Prostate gland (tissue), 2 donors: ENCODE measurements around the gene SEMA5A.

Experiments used
- CTCF ChIP-seq, 4 experiments: fragments of 200-600 bp in 2 of 4; fragments of 450-650 bp in 2 of 4; sonication (generic) in 2 of 4; IDR thresholded peaks; 1 replicate in 3 of 4; 2 replicates in 1 of 4; pipeline ENCODE4 v1.5.1; 2016 to 2019; ENCODE audit warnings: antibody characterized with exemption in 4 of 4, mild to moderate bottlenecking in 2 of 4, moderate library complexity in 2 of 4
- POLR2A ChIP-seq: fragments of 450-650 bp; IDR thresholded peaks from one replicate; pipeline ENCODE4 v1.6.1; 2016; ENCODE audit warnings: antibody characterized with exemption, mild to moderate bottlenecking

DNA sequence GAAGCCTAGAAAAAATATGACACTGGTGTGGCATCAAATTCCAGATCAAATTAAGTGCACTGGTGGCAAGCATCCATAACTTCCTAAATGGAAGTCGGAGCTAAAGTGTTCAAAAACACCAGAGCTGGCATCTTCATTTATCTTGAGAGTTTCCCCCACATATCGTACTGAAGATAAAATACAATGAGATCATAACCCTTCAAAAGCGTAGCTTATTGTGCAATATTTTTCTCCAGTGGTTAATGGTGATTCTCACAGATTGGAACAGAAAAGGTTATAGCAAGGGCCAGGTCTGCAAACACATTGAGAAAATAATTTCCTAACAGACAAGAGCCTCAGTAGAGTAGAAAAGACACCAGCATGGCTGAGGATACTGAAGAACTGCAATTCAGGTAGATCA is 147.6 kb downstream of the SEMA5A start:
- TF ChIP-seq CTCF (IDR thresholded peaks at IDR 0.05): no peak
- TF ChIP-seq POLR2A: no peak
